OCI-LY3 (cell line): ENCODE data around the gene ZFP42.

Experiments used
- H2AFZ ChIP-seq: fragments of 200-600, 300-600 bp; shearing (Covaris generic); 2 replicates; pipeline ENCODE4 v1.6.0; 2014; ENCODE audit warnings: antibody characterized with exemption, low read depth, low read length
- H3K27ac ChIP-seq: fragments of 200-600, 300-600 bp; sonication (generic); 2 replicates; pipeline ENCODE4 v1.5.1; 2014; ENCODE audit warnings: mild to moderate bottlenecking, low read length, moderate library complexity, mixed read lengths
- H3K27me3 ChIP-seq: fragments of 200-600, 300-600 bp; sonication (generic); 2 replicates; pipeline ENCODE4 v1.6.1; 2014; ENCODE audit warnings: low read depth, low read length, mixed read lengths
- H3K36me3 ChIP-seq: fragments of 200-600, 300-600 bp; sonication (generic); replicated peaks from 2 replicates; pipeline ENCODE3; 2014; ENCODE audit warnings: low read depth, low read length, mixed read lengths
- H3K4me1 ChIP-seq: fragments of 300-600, 200-600 bp; sonication (generic); 2 replicates; pipeline ENCODE4 v1.6.1; 2014; ENCODE audit warnings: low read length, mixed read lengths
- H3K4me2 ChIP-seq: fragments of 200-600, 300-600 bp; sonication (generic); 2 replicates; pipeline ENCODE4 v1.6.1; 2014; ENCODE audit warnings: low read length, mixed read lengths
- H3K4me3 ChIP-seq: fragments of 300-600, 200-600 bp; sonication (generic); 2 replicates; pipeline ENCODE4 v1.5.1; 2014; ENCODE audit warnings: antibody characterized with exemption, mild to moderate bottlenecking, low read length, moderate library complexity
- H3K79me2 ChIP-seq: fragments of 300-600, 200-600 bp; shearing (Covaris generic); 2 replicates; pipeline ENCODE4 v1.6.1; 2014; ENCODE audit warnings: mild to moderate bottlenecking, low read length, mixed read lengths
- H3K9ac ChIP-seq: fragments of 300-600, 200-600 bp; shearing (Covaris generic); 2 replicates; pipeline ENCODE4 v1.6.0; 2014; ENCODE audit warnings: mild to moderate bottlenecking, low read length, moderate library complexity
- H3K9me3 ChIP-seq: fragments of 200-600, 300-600 bp; shearing (Covaris generic); 2 replicates; pipeline ENCODE4 v1.6.1; 2014; ENCODE audit warnings: low read length, mixed read lengths; ENCODE audit not compliant: insufficient read depth
- H4K20me1 ChIP-seq: fragments of 200-600, 300-600 bp; sonication (generic); 2 replicates; pipeline ENCODE4 v1.6.1; 2016; ENCODE audit warnings: low read length, mixed read lengths; ENCODE audit not compliant: insufficient read depth
- CTCF ChIP-seq: fragments of 200-600, 300-600 bp; sonication (generic); IDR thresholded peaks from 2 replicates; pipeline ENCODE4 v1.5.1; 2014; ENCODE audit warnings: antibody characterized with exemption, low read length, low read depth
- EZH2phosphoT487 ChIP-seq: fragments of 200-600 bp; shearing (Covaris generic); IDR thresholded peaks from 2 replicates; pipeline ENCODE4 v1.6.1; 2018; ENCODE audit warnings: antibody characterized with exemption, mixed run types, low read depth

ZFP42 gene

GRCh38 chr4:188018262-188018661 is 22.7 kb downstream of the ZFP42 start:
- H3K9me3 ChIP-seq: no peaks in the 10 kb centered on the region
- H3K27ac ChIP-seq: no peak overlapping the region
- H3K27me3 ChIP-seq: no peaks in the 10 kb centered on the region
- H4K20me1 ChIP-seq: no peaks in the 10 kb centered on the region
- H3K36me3 ChIP-seq: no peaks in the 10 kb centered on the region
- TF ChIP-seq EZH2phosphoT487 (no peak), CTCF (no peak)
- no peak overlapping the region for H2AFZ ChIP-seq
- H3K79me2 ChIP-seq: no peaks in the 10 kb centered on the region
- H3K4me2 ChIP-seq: no peak overlapping the region
- H3K4me3 ChIP-seq: no peak overlapping the region
- no peaks in the 10 kb centered on the region for H3K4me1 ChIP-seq
- H3K9ac ChIP-seq: no peak overlapping the region

DNA sequence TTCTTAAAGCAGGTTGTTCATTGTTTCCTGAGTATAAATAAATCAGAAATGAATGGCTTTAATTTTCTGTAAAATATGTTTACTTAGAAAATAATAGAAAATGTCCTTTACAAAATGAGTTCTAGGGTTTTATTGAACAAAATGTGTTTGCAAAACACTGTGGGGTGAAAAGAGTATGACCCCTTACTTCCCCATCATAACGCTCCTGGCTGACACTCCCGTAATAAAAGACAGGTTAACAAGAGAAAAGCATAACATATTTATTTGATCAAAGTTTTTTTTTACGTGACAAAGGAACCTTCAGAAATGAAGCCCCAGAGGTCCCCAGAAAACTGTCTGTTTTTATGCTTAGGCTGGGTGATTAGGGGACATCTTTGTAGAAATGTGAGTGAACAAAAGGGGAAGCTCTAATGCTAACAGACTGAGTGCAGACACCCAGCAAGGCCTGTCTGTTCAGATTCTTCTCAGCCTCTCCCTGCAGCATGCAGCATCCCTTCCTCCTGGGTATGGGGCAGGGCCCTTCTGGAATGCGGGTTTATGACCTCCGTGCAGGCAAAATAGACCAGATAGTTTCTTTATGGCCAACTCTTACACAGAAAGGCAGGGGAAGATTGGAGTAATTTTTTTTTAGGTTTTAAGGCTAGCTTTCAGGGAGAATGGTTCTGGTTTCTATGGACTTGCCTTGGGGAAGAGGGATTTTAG is 26.1 kb downstream of the ZFP42 start:
- Histone ChIP-seq H3K27ac (no peak overlapping the region), H3K4me2 (no peak overlapping the region)
- TF ChIP-seq CTCF (no peak), EZH2phosphoT487 (no peak)

GRCh38 chr4:188023682-188024081 is 28.1 kb downstream of the ZFP42 start:
- H2AFZ ChIP-seq: no peak overlapping the region
- H3K9ac ChIP-seq: no peak overlapping the region
- no peaks in the 10 kb centered on the region for H3K9me3 ChIP-seq
- TF ChIP-seq EZH2phosphoT487: no peak
- TF ChIP-seq CTCF: no peak
- no peaks in the 10 kb centered on the region for H3K79me2 ChIP-seq
- H3K27ac ChIP-seq: no peak overlapping the region
- H3K4me1 ChIP-seq: no peaks in the 10 kb centered on the region
- H3K27me3 ChIP-seq: no peaks in the 10 kb centered on the region
- no peak overlapping the region for H3K4me3 ChIP-seq
- H3K36me3 ChIP-seq: no peaks in the 10 kb centered on the region
- H4K20me1 ChIP-seq: no peaks in the 10 kb centered on the region
- H3K4me2 ChIP-seq: no peak overlapping the region

More for the DNA sequence above, 26.1 kb downstream of the ZFP42 start:
- Histone ChIP-seq H3K36me3 (no peaks in the 10 kb centered on the region), H3K4me3 (no peak overlapping the region), H2AFZ (no peak overlapping the region), H3K27me3 (no peaks in the 10 kb centered on the region), H3K4me1 (no peaks in the 10 kb centered on the region), H4K20me1 (no peaks in the 10 kb centered on the region), H3K9ac (no peak overlapping the region), H3K79me2 (no peaks in the 10 kb centered on the region), H3K9me3 (no peaks in the 10 kb centered on the region)

DNA sequence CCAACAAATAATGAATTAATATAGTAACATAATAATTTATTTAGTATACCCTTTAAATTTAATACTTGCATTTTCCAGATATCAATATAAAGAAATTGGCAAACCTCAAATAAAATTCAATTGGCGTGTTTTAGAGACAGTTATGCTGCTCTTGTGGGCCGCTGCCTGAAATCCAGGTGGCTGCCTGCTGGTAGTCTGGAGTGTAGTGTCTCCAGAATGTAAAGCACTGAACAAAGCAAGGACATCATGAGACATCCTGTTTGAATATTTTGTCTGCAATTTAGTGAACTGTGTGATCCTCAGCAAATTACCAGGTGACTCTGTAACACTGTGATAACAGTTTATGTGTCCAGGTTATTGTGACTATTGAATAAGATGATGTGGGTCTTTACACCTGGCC is 29.9 kb downstream of the ZFP42 start:
- Histone ChIP-seq H4K20me1 (no peaks in the 10 kb centered on the region), H2AFZ (no peak overlapping the region), H3K9ac (no peak overlapping the region), H3K4me2 (no peak overlapping the region), H3K27me3 (no peaks in the 10 kb centered on the region), H3K4me1 (no peaks in the 10 kb centered on the region), H3K4me3 (no peak overlapping the region), H3K27ac (no peak overlapping the region), H3K36me3 (no peaks in the 10 kb centered on the region), H3K9me3 (no peaks in the 10 kb centered on the region), H3K79me2 (no peaks in the 10 kb centered on the region)
- TF ChIP-seq EZH2phosphoT487 (no peak), CTCF (no peak)
